Adrenal gland (tissue), 5 donors: ENCODE data around the gene PPP5C.

Experiments
- POLR2A ChIP-seq, 2 donors: fragments of 450-650 bp; IDR thresholded peaks; one replicate each; pipeline ENCODE4 v1.6.1; 2017; ENCODE audit warnings: antibody characterized with exemption in 2 of 2, mild to moderate bottlenecking in 2 of 2, moderate library complexity in 1 of 2
- TF ChIP-seq, protein P1 (sequence below), 6 experiments: fragments of 450-650 bp in 4 of 6; fragments of 200-600 bp in 2 of 6; sonication (generic) in 1 of 6; IDR thresholded peaks; 1 replicate in 5 of 6; 2 replicates in 1 of 6; pipeline versions ENCODE4 v1.5.1 to v1.8.0; 2016 to 2021; ENCODE audit warnings: antibody characterized with exemption in 6 of 6, mild to moderate bottlenecking in 2 of 6, moderate library complexity in 1 of 6
- donor health status: DM: no; HTN: no; CAD: no.

DNA sequence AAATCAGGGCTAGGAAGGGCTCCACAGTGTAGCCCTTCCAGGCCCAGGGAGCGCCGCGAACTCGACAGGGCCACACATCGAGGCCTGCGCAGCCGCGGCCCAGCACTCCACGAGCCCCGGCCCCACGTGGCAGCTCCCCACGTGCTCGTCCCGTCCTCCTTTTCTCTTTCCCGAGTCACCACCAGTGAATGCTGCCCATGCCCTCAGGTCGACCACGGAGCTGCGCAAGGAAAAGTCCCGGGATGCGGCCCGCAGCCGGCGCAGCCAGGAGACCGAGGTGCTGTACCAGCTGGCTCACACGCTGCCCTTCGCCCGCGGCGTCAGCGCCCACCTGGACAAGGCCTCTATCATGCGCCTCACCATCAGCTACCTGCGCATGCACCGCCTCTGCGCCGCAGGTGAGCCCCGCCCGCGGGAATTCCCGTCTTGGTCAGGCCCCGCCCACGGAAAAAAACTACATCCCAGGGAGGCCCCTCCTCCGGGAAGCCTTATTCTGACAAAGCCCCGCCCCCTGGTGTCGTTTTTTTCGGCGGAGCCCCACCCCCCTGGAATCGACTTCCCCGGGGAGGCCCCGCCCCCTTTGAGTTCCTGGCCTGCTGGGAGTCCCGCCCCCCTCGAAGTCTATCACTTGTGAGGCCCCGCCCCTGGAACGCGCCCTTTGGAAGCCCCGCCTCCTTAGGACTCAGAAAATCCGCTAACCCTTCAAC lies 43.0 kb upstream of the PPP5C start:
- TF ChIP-seq, protein P1, sequence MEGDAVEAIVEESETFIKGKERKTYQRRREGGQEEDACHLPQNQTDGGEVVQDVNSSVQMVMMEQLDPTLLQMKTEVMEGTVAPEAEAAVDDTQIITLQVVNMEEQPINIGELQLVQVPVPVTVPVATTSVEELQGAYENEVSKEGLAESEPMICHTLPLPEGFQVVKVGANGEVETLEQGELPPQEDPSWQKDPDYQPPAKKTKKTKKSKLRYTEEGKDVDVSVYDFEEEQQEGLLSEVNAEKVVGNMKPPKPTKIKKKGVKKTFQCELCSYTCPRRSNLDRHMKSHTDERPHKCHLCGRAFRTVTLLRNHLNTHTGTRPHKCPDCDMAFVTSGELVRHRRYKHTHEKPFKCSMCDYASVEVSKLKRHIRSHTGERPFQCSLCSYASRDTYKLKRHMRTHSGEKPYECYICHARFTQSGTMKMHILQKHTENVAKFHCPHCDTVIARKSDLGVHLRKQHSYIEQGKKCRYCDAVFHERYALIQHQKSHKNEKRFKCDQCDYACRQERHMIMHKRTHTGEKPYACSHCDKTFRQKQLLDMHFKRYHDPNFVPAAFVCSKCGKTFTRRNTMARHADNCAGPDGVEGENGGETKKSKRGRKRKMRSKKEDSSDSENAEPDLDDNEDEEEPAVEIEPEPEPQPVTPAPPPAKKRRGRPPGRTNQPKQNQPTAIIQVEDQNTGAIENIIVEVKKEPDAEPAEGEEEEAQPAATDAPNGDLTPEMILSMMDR (IDR thresholded peaks at IDR 0.05): no peak
- TF ChIP-seq POLR2A (IDR thresholded peaks at IDR 0.05): no peak
